Activated naive CD4-positive, alpha-beta T cell treated with anti-CD3 and anti-CD28 coated beads, Interleukin-2, amount 10 ng/mL, durations not matched to agents 7 days and 5 days (primary cell): ENCODE data around the gene KASH5.

Source experiments
- CTCF ChIA-PET: fragments of 350-600 bp; sonication (Branson Sonifier 250); formaldehyde crosslinking; loops from one replicate; lab custom pipeline; 2021; ENCODE audit warnings: antibody characterized with exemption; lab: Charles Lee
- DNase-seq: peaks from one replicate; pipeline ENCODE4 v3.0.0-alpha.2; 2020
- H3K27ac Mint-ChIP-seq: one replicate; pipeline ENCODE4 v1.8.0; 2021; ENCODE audit warnings: mild to moderate bottlenecking, moderate library complexity, mixed read lengths
- H3K27me3 Mint-ChIP-seq: one replicate; pipeline ENCODE4 v1.8.0; 2021; ENCODE audit warnings: mild to moderate bottlenecking, mixed read lengths
- H3K36me3 Mint-ChIP-seq: one replicate; pipeline ENCODE4 v1.8.0; 2021; ENCODE audit warnings: mixed read lengths
- H3K4me1 Mint-ChIP-seq: one replicate; pipeline ENCODE4 v1.8.0; 2021; ENCODE audit warnings: mixed read lengths
- H3K4me3 Mint-ChIP-seq: one replicate; pipeline ENCODE4 v1.8.0; 2021; ENCODE audit warnings: mild to moderate bottlenecking, moderate library complexity, mixed read lengths
- H3K9me3 Mint-ChIP-seq: one replicate; pipeline ENCODE4 v1.8.0; 2021; ENCODE audit warnings: mixed read lengths

KASH5 gene

GRCh38 chr19:49349567-49349966, 38.5 kb upstream of the KASH5 start:
- Mint-ChIP-seq H3K4me3 (no peak overlapping the region), H3K27ac (no peak overlapping the region), H3K9me3 (peaks cover 2% of the 10 kb centered on the region), H3K27me3 (peaks cover 34% of the 10 kb centered on the region), H3K4me1 (peaks cover 3% of the 10 kb centered on the region), H3K36me3 (peaks cover 4% of the 10 kb centered on the region)
- CTCF ChIA-PET: interaction anchor here (0.6 kb wide), 1 partner anchor 230 kb away, joined by 4 read pairs; no protein-coding TSS in a partner anchor
- no peak for DNase-seq

- no peak overlapping the region for H3K27ac Mint-ChIP-seq
- peaks cover 11% of the 10 kb centered on the region for H3K4me1 Mint-ChIP-seq
- no peaks in the 10 kb centered on the region for H3K36me3 Mint-ChIP-seq
- CTCF ChIA-PET: no interaction called here
- H3K4me3 Mint-ChIP-seq: no peak overlapping the region
- no peak for DNase-seq
- no peaks in the 10 kb centered on the region for H3K9me3 Mint-ChIP-seq
- H3K27me3 Mint-ChIP-seq: peaks cover 63% of the 10 kb centered on the region
These were observed 32.1 kb upstream of the KASH5 start for GRCh38 chr19:49355909-49356353.

- H3K9me3 Mint-ChIP-seq: no peaks in the 10 kb centered on the region
- DNase-seq: no peak
- no peak overlapping the region for H3K4me3 Mint-ChIP-seq
- peaks cover 61% of the 10 kb centered on the region for H3K27me3 Mint-ChIP-seq
- H3K36me3 Mint-ChIP-seq: no peaks in the 10 kb centered on the region
- no peak overlapping the region for H3K27ac Mint-ChIP-seq
- H3K4me1 Mint-ChIP-seq: peaks cover 13% of the 10 kb centered on the region
- CTCF ChIA-PET: no interaction called here
These were observed 31.7 kb upstream of the KASH5 start for GRCh38 chr19:49356382-49356781.

DNA sequence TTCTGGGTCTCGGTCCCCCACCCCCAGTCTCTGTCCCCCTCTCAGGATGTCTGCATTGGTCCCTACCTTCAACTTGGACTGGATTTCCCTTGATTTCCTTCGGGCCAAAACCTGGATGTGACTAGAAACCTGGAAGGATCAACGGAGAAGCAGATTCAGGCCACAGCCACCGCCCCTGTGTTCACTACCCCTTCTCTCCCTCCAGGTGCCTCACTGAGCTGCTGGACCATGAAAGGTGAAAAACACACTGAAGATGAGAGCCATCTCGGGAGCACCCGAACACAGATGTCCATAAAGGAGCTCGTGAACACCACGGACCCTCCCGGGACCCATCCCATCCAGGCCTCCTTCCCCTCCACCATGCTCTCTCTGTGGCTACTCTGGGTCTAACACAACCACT, 30.9 kb upstream of the KASH5 start:
- peaks cover 19% of the 10 kb centered on the region for H3K4me1 Mint-ChIP-seq
- CTCF ChIA-PET: no interaction called here
- DNase-seq: no peak
- H3K36me3 Mint-ChIP-seq: no peaks in the 10 kb centered on the region
- H3K4me3 Mint-ChIP-seq: no peak overlapping the region
- H3K27ac Mint-ChIP-seq: no peak overlapping the region
- peaks cover 53% of the 10 kb centered on the region for H3K27me3 Mint-ChIP-seq
- H3K9me3 Mint-ChIP-seq: no peaks in the 10 kb centered on the region

DNA sequence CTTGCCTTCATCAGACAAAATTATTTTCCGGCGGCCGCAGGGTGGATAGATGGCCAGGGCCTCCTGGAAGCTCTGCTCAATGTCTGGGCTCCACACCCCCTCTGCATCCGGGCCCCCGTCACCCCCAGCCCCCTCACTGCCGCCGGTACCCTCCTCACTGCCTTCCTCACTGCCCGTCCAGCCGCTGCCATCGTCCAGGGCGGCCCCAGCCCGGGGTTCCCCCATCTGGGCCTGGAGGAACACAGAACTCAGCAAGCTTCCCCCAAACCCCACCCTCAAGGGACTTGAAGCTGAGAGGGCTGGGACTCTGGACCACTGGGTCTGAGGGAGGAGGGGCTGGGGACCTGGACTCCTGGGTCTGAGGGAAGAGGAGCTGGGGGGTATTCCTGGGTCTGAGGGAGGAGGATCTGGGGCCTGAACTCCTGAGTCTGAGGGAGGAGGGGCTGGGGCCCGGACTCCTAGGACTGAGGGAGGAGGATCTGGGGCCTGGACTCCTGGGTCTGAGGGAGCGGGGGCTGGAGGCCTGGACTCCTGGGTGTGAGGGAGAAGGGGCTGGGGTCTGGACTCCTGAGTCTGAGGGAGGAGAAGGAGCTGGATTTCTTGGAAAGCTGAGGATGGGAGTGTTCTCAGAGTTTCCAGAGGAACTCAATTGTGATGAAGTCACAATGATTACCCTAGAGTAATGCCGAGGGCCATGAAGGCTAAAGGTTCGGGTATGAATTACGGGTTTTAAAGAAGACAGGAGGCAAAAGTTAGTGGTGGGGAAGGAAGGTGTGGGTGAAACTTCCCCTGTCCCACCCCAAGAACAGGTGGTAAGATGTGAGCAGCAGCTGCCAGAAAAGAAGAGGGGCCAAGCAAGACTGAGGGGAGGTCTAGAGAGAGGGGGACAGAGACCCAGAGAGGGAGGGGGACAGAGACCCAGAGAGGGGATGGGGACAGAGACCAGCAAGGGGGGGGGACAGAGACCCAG, 27.9 kb upstream of the KASH5 start:
- peaks cover 19% of the 10 kb centered on the region for H3K4me1 Mint-ChIP-seq
- H3K36me3 Mint-ChIP-seq: no peaks in the 10 kb centered on the region
- no peak for DNase-seq
- CTCF ChIA-PET: interaction anchor here (1.0 to 2.0 kb wide), 3 partner anchors 31 to 214 kb away, joined by 3 to 5 read pairs (median 5); no protein-coding TSS in a partner anchor
- H3K9me3 Mint-ChIP-seq: no peaks in the 10 kb centered on the region
- H3K27me3 Mint-ChIP-seq: peaks cover 31% of the 10 kb centered on the region
- H3K4me3 Mint-ChIP-seq: no peak overlapping the region
- no peak overlapping the region for H3K27ac Mint-ChIP-seq

DNA sequence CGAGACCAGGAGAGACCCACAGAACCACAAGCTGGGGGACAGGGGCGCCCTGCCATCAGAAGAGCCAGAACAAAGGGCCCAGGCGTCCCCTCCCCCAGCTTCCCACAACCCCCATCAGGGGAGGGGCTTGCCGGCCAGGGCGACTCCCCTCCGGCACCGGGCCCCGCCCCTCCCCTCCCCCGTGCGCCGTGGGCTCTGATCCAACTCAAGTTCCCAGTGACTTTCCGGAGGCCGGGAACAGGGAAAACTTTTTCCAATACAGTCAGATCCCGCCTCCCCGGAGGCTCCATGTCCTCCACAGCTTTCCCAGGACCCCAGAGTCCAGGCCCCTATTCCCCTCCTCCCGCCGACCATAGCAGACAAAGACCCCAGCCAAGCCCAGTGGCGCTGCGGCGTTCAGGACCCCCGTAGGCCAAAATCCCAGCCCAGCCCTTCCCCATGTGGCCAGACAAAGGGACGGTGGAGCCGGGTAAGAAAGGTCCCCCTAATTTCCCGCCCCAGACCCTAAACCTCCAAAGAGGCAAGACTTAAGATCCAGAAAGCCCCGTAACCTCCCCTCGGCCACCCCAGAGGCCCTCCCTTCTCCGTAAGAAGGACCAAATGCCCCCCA, 26.5 kb upstream of the KASH5 start:
- CTCF ChIA-PET: no interaction called here
- Mint-ChIP-seq H3K27ac (no peak overlapping the region), H3K36me3 (no peaks in the 10 kb centered on the region), H3K9me3 (no peaks in the 10 kb centered on the region), H3K27me3 (peaks cover 18% of the 10 kb centered on the region), H3K4me1 (peaks cover 10% of the 10 kb centered on the region), H3K4me3 (no peak overlapping the region)
- no peak for DNase-seq

DNA sequence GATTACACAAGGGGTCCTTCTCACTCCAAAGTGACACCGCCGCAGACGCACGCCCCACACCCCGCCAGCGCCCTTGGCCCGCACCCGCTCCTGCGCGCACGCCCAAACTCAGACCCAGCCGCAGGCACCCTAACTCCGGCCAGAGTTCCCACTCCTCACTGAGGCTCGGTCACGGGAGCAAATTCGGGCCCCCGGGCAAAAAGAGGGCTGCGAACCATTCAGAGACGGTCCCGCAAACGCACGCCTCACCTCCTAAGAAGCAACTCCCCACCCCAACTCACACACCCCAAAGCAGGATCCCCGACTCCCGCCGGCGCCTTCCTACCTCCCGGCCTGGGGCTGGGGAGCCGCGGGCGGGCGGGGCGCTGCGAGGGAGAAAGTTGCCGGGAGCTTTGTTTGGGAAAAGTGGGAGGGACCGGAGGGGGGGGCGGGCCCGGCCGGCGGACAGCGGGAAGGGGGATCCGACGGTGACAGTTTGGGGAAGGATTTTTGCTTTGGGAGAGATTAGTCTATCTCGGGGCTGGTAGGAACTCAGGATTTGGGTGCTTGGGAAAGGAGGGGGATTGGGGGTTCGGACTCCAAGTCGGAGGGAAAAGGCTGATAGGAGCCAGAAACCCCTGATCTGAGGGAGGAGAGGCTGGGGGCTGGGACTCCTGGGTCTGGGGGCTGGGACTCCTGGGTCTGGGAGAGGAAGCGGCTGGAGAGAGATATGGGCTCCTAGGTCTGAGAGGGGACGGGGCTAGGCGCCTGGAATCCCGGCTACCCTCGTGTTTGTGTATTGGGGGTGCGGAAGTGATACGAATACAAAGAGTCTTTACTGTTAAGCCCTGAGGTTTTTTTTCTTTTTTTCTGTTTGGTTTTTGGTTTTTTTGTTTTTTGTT, 25.8 kb upstream of the KASH5 start, which contains the start of gene TEAD2:
Gene TEAD2 (minus strand): TSS at position 369 of the 881 bp plus-strand sequence. CDS start 2,341 bp downstream, outside the sequence.
- CTCF ChIA-PET: interaction anchor here (1.0 kb wide), 1 partner anchor 80 kb away, joined by 3 read pairs; no protein-coding TSS in a partner anchor
- DNase-seq: peak; percentile 31
- no peak within 1 kb of the TSS for H3K27ac Mint-ChIP-seq
- H3K9me3 Mint-ChIP-seq: no peaks in the 10 kb centered on the region
- H3K27me3 Mint-ChIP-seq: peaks cover 17% of the 10 kb centered on the region
- peaks cover 10% of the 10 kb centered on the region for H3K4me1 Mint-ChIP-seq
- H3K4me3 Mint-ChIP-seq: no peak within 1 kb of the TSS
- no peaks in the 10 kb centered on the region for H3K36me3 Mint-ChIP-seq

DNA sequence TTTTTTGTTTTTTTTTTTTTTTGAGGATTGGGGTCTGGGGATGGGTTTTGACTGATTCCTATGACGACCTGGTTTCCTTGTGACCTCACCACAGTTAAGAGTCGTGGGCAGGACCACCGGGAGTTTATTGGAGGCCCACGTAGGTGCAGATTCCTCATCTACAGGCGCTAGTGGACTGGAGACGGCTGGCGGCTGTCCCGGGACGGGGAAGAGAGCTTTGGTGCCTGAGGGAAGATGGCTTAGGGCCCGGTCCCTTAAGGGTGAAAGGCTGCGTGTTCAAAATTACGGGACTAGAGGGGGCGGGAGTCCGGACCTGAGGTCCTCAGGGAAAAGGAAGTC, 25.2 kb upstream of the KASH5 start:
- peaks cover 12% of the 10 kb centered on the region for H3K27me3 Mint-ChIP-seq
- no peaks in the 10 kb centered on the region for H3K36me3 Mint-ChIP-seq
- H3K27ac Mint-ChIP-seq: no peak overlapping the region
- no peak overlapping the region for H3K4me3 Mint-ChIP-seq
- H3K4me1 Mint-ChIP-seq: peaks cover 10% of the 10 kb centered on the region
- CTCF ChIA-PET: interaction anchor here (1.0 kb wide), 1 partner anchor 80 kb away, joined by 3 read pairs; no protein-coding TSS in a partner anchor
- peak; percentile 34 for DNase-seq
- no peaks in the 10 kb centered on the region for H3K9me3 Mint-ChIP-seq

DNA sequence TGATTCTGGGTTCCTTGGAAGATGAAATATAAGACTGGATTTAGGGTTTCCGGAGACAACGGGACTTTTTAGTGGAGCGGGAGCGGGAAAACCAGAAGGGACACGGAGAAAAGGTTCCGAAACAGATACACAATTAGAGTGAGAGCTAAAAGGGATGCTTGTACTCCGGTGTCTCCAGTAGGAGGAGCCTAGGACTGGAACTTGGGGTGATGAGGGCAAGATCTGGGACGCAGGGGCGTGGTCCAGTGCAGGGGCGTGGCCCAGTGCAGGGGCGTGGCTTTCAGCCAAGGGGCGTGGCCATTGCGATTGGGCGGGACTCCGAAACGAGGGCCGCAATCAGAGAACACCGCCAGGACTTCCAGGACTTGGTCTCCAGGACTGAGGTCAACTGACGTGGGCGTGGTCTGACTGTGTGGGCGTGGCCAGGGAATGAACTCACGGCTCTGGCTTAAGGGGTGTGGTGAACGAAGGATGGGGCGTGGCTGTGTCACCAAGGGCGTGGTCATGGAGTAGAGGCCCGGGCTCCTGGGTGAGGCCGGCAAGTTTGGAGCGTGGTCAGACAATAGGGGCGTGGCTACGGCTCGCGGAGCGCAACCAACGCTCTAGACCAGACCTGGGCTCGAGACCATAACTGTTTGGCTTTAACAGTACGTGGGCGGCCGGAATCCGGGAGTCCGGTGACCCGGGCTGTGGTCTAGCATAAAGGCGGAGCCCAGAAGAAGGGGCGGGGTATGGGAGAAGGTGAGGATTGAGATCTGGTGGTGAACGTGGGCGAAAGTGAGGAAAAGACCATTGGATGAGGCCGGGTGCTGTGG, 24.6 kb upstream of the KASH5 start, which contains the start of gene DKKL1:
Gene DKKL1 (plus strand): TSS at position 610 of the 815 bp plus-strand sequence. CDS start 122 bp downstream, at position 732.
- CTCF ChIA-PET: interaction anchor here (1.0 kb wide), 1 partner anchor 79 kb away, joined by 3 read pairs; no protein-coding TSS in a partner anchor
- H3K36me3 Mint-ChIP-seq: no peaks in the 10 kb centered on the region
- H3K27ac Mint-ChIP-seq: no peak within 1 kb of the TSS
- peaks cover 10% of the 10 kb centered on the region for H3K4me1 Mint-ChIP-seq
- no peak within 1 kb of the TSS for H3K4me3 Mint-ChIP-seq
- H3K27me3 Mint-ChIP-seq: peaks cover 11% of the 10 kb centered on the region
- H3K9me3 Mint-ChIP-seq: no peaks in the 10 kb centered on the region
- DNase-seq: peak; percentile 85

DNA sequence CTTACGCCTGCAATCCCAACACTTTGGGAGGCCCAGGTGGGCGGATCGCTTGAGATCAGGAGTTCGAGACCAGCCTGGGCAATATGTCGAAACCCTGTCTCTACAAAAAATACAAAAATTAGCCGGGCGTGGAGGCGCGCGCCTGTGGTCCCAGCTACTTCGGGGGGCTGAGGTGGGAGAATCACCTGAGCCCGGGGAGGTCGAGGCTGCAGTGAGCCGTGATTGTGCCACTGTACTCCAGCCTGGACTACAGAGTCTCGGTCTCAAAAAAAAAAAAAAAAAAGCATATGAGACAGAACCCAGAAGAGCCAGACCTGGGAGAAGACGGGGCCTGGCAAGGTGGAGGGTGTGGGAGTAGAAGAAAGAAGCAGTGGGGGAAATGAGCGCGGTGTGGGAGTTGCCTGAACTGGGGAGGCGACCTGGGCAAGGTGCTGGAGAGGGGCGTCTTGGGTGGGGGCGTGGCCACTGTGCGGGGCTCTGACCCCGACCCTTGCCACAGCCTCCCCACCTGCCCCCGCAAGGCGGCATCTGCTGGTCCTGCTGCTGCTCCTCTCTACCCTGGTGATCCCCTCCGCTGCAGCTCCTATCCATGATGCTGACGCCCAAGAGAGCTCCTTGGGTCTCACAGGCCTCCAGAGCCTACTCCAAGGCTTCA, 23.8 kb upstream of the KASH5 start:
- Mint-ChIP-seq H3K4me1 (peaks cover 10% of the 10 kb centered on the region), H3K36me3 (no peaks in the 10 kb centered on the region)
- CTCF ChIA-PET: no interaction called here

GRCh38 chr19:49366110-49366509, 21.9 kb upstream of the KASH5 start:
- H3K27me3 Mint-ChIP-seq: peaks cover 23% of the 10 kb centered on the region
- H3K36me3 Mint-ChIP-seq: no peaks in the 10 kb centered on the region
- CTCF ChIA-PET: no interaction called here
- peaks cover 7% of the 10 kb centered on the region for H3K4me1 Mint-ChIP-seq
- peaks cover 14% of the 10 kb centered on the region for H3K9me3 Mint-ChIP-seq
- DNase-seq: no peak
- no peak overlapping the region for H3K4me3 Mint-ChIP-seq
- no peak overlapping the region for H3K27ac Mint-ChIP-seq

More for the DNA sequence above, 23.8 kb upstream of the KASH5 start:
- H3K9me3 Mint-ChIP-seq: peaks cover 6% of the 10 kb centered on the region
- DNase-seq: no peak
- H3K4me3 Mint-ChIP-seq: no peak overlapping the region
- peaks cover 11% of the 10 kb centered on the region for H3K27me3 Mint-ChIP-seq
- H3K27ac Mint-ChIP-seq: no peak overlapping the region

- no peak for DNase-seq
- Mint-ChIP-seq H3K27ac (no peak overlapping the region), H3K4me3 (no peak overlapping the region), H3K36me3 (no peaks in the 10 kb centered on the region), H3K27me3 (peaks cover 25% of the 10 kb centered on the region), H3K9me3 (peaks cover 14% of the 10 kb centered on the region), H3K4me1 (no peaks in the 10 kb centered on the region)
- CTCF ChIA-PET: interaction anchor here (1.0 kb wide), 1 partner anchor 23 kb away, joined by 3 read pairs; no protein-coding TSS in a partner anchor
These were observed 19.2 kb upstream of the KASH5 start for GRCh38 chr19:49368711-49369358.
